H1 (cell line): Measurements from ENCODE around the gene NHLH1. TPM values are rescaled to one million over a fixed set of nuclear protein-coding genes. Genes with fewer than 3 reads are reported as not detected.

ENCODE experiments used
- BACH1 ChIP-seq: IDR thresholded peaks from 2 replicates; pipeline ENCODE4 v1.6.1; 2012; ENCODE audit warnings: low read length, improper control_type of control experiment
- JUND ChIP-seq: IDR thresholded peaks from 2 replicates; pipeline ENCODE4 v1.6.1; 2011; ENCODE audit warnings: mild to moderate bottlenecking, improper control_type of control experiment, low read length
- NANOG ChIP-seq: IDR thresholded peaks from 2 replicates; pipeline ENCODE4 v1.6.1; 2011; ENCODE audit warnings: low read length, low read depth, mild to moderate bottlenecking, inconsistent platforms; ENCODE audit not compliant: insufficient read depth, poor library complexity, severe bottlenecking
- NRF1 ChIP-seq: IDR thresholded peaks from 2 replicates; pipeline ENCODE4 v1.6.1; 2011; ENCODE audit warnings: mild to moderate bottlenecking, low read depth, low read length, improper control_type of control experiment
- SIRT6 ChIP-seq: IDR thresholded peaks from one replicate; pipeline ENCODE4 v1.7.1; 2012; ENCODE audit warnings: low read length, inconsistent platforms
- SP2 ChIP-seq: IDR thresholded peaks from 2 replicates; pipeline ENCODE4 v1.6.1; 2012; ENCODE audit warnings: mild to moderate bottlenecking, low read length, inconsistent platforms
- polyA plus RNA-seq, 7 experiments: library from polyadenylated mRNA; depleted of rRNA in 3 of 7; stranded (reverse) in 5 of 7; unstranded in 2 of 7; fragments of >200 nt in 5 of 7; fragments of 200-250 nt in 2 of 7; gene quantifications; 1 replicate in 5 of 7; 2 replicates in 1 of 7; 4 replicates in 1 of 7; pipeline versions ENCODE4 v1.2.1 to v1.2.3, GENCODE V29; 2011 to 2013; ENCODE audit warnings: missing spikeins in 2 of 7, mixed read lengths in 2 of 7
- total RNA-seq: library from RNA; stranded (reverse); fragmentation: NEBNext Ultra II Directional; extraction: Animal tissue kit (Norgen Biotek cat#: 25700); gene quantifications from 2 replicates; pipeline ENCODE4 v1.2.1, GENCODE V29; 2021
- TF ChIP-seq, protein P1 (sequence below): fragments of 300-600 bp; sonication (generic); IDR thresholded peaks from 2 replicates; pipeline ENCODE4 v1.7.1; 2012; ENCODE audit warnings: low read length, moderate library complexity, mild to moderate bottlenecking, inconsistent platforms; ENCODE audit not compliant: insufficient replicate concordance
- TF ChIP-seq, protein P2 (sequence below): IDR thresholded peaks from 2 replicates; pipeline ENCODE4 v1.6.1; 2012; ENCODE audit warnings: low read length, inconsistent platforms

The NHLH1 gene
- total and polyA plus RNA-seq, 2 of the 8 experiments (the other 6 are each of a cell fraction or from before 2014, with no cell fraction given), result 0.39 to 0.91 TPM

DNA sequence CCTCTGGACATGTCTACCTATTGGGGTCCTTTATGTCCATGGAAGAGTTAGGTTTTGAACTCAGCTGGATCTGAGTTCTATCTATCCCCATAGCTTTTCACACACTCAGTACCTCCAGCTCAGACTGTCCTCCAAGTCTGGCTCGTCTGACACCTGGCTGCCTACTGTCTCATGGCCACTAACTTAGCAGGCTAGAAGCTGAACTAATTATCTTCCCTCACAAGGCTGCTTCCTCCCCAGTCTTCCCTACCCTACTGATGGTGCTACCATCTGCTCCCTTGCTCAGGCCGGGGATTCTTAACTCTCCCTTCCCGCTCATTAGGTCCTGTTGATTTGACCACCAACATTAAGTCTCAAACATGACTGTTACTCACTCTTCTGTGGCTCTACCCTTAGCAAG is 46.8 kb downstream of the NHLH1 start (continued):
- TF ChIP-seq, protein P1, sequence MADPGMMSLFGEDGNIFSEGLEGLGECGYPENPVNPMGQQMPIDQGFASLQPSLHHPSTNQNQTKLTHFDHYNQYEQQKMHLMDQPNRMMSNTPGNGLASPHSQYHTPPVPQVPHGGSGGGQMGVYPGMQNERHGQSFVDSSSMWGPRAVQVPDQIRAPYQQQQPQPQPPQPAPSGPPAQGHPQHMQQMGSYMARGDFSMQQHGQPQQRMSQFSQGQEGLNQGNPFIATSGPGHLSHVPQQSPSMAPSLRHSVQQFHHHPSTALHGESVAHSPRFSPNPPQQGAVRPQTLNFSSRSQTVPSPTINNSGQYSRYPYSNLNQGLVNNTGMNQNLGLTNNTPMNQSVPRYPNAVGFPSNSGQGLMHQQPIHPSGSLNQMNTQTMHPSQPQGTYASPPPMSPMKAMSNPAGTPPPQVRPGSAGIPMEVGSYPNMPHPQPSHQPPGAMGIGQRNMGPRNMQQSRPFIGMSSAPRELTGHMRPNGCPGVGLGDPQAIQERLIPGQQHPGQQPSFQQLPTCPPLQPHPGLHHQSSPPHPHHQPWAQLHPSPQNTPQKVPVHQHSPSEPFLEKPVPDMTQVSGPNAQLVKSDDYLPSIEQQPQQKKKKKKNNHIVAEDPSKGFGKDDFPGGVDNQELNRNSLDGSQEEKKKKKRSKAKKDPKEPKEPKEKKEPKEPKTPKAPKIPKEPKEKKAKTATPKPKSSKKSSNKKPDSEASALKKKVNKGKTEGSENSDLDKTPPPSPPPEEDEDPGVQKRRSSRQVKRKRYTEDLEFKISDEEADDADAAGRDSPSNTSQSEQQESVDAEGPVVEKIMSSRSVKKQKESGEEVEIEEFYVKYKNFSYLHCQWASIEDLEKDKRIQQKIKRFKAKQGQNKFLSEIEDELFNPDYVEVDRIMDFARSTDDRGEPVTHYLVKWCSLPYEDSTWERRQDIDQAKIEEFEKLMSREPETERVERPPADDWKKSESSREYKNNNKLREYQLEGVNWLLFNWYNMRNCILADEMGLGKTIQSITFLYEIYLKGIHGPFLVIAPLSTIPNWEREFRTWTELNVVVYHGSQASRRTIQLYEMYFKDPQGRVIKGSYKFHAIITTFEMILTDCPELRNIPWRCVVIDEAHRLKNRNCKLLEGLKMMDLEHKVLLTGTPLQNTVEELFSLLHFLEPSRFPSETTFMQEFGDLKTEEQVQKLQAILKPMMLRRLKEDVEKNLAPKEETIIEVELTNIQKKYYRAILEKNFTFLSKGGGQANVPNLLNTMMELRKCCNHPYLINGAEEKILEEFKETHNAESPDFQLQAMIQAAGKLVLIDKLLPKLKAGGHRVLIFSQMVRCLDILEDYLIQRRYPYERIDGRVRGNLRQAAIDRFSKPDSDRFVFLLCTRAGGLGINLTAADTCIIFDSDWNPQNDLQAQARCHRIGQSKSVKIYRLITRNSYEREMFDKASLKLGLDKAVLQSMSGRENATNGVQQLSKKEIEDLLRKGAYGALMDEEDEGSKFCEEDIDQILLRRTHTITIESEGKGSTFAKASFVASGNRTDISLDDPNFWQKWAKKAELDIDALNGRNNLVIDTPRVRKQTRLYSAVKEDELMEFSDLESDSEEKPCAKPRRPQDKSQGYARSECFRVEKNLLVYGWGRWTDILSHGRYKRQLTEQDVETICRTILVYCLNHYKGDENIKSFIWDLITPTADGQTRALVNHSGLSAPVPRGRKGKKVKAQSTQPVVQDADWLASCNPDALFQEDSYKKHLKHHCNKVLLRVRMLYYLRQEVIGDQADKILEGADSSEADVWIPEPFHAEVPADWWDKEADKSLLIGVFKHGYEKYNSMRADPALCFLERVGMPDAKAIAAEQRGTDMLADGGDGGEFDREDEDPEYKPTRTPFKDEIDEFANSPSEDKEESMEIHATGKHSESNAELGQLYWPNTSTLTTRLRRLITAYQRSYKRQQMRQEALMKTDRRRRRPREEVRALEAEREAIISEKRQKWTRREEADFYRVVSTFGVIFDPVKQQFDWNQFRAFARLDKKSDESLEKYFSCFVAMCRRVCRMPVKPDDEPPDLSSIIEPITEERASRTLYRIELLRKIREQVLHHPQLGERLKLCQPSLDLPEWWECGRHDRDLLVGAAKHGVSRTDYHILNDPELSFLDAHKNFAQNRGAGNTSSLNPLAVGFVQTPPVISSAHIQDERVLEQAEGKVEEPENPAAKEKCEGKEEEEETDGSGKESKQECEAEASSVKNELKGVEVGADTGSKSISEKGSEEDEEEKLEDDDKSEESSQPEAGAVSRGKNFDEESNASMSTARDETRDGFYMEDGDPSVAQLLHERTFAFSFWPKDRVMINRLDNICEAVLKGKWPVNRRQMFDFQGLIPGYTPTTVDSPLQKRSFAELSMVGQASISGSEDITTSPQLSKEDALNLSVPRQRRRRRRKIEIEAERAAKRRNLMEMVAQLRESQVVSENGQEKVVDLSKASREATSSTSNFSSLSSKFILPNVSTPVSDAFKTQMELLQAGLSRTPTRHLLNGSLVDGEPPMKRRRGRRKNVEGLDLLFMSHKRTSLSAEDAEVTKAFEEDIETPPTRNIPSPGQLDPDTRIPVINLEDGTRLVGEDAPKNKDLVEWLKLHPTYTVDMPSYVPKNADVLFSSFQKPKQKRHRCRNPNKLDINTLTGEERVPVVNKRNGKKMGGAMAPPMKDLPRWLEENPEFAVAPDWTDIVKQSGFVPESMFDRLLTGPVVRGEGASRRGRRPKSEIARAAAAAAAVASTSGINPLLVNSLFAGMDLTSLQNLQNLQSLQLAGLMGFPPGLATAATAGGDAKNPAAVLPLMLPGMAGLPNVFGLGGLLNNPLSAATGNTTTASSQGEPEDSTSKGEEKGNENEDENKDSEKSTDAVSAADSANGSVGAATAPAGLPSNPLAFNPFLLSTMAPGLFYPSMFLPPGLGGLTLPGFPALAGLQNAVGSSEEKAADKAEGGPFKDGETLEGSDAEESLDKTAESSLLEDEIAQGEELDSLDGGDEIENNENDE, result no peak
- no peak for TF ChIP-seq SP2
- no peak for TF ChIP-seq JUND
- TF ChIP-seq NANOG, result no peak
- TF ChIP-seq, protein P2, sequence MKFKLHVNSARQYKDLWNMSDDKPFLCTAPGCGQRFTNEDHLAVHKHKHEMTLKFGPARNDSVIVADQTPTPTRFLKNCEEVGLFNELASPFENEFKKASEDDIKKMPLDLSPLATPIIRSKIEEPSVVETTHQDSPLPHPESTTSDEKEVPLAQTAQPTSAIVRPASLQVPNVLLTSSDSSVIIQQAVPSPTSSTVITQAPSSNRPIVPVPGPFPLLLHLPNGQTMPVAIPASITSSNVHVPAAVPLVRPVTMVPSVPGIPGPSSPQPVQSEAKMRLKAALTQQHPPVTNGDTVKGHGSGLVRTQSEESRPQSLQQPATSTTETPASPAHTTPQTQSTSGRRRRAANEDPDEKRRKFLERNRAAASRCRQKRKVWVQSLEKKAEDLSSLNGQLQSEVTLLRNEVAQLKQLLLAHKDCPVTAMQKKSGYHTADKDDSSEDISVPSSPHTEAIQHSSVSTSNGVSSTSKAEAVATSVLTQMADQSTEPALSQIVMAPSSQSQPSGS, result no peak
- no peak for TF ChIP-seq NRF1
- no peak for TF ChIP-seq BACH1
- no peak for TF ChIP-seq SIRT6
- TF ChIP-seq, all 59 proteins: peak for 0
